ENCODE measurements around the gene COL6A3. TPM values are rescaled to one million over a fixed set of nuclear protein-coding genes. Genes with fewer than 3 reads are reported as not detected.

Gene COL6A3
- total RNA-seq, 3 donors from 2014 or later = 116 to 907 (median 320) TPM

DNA sequence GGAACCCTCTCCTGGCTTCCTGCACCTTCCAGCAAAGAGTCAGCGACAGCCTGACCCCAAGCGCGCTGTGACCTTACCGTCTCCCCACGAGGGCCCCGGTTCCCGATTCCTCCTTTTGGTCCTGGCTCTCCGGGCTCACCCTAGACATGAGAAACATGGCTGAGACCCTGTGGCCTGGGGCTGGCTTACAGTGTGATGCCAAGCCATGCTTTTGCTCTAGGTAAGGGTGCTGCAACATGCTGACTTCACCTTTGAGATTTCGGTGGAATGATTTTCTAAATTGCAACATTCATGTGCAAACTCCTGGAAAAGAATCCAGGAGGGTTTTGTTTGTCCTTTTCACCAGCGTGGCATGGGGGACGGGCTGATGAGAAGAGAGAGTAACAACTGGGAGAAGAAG, 63.9 kb downstream of the COL6A3 start:
- peak in 1 of 3 donors; percentile 37 for TF ChIP-seq POLR2AphosphoS5 (IDR thresholded peaks at IDR 0.05)
- TF ChIP-seq POLR2A (IDR thresholded peaks at IDR 0.05) = no peak
- H3K36me3 ChIP-seq = no peaks in the 10 kb centered on the region
- H3K27me3 ChIP-seq = no peaks in the 10 kb centered on the region
- H3K9me3 ChIP-seq = no peaks in the 10 kb centered on the region
- no peak overlapping the region for H3K4me3 ChIP-seq
- intact Hi-C loops (cut with DNase I; ENCODE audit: low total_unique reads) = no loop called here
- no peak for DNase-seq (ENCODE audit: low spot score in 2 of 2)
- peak overlapping the region in 1 of 2 donors; percentile 78 for H3K27ac ChIP-seq
- H3K4me1 ChIP-seq = peaks cover 0 to 3% of the 10 kb centered on the region in 2 donors

GRCh38 chr2:237348281-237348865, 65.6 kb downstream of the COL6A3 start:
- intact Hi-C loops (cut with DNase I; ENCODE audit: low total_unique reads) = no loop called here
- H3K4me3 ChIP-seq = no peak overlapping the region
- no peaks in the 10 kb centered on the region for H3K36me3 ChIP-seq
- no peaks in the 10 kb centered on the region for H3K9me3 ChIP-seq
- TF ChIP-seq, protein P1, sequence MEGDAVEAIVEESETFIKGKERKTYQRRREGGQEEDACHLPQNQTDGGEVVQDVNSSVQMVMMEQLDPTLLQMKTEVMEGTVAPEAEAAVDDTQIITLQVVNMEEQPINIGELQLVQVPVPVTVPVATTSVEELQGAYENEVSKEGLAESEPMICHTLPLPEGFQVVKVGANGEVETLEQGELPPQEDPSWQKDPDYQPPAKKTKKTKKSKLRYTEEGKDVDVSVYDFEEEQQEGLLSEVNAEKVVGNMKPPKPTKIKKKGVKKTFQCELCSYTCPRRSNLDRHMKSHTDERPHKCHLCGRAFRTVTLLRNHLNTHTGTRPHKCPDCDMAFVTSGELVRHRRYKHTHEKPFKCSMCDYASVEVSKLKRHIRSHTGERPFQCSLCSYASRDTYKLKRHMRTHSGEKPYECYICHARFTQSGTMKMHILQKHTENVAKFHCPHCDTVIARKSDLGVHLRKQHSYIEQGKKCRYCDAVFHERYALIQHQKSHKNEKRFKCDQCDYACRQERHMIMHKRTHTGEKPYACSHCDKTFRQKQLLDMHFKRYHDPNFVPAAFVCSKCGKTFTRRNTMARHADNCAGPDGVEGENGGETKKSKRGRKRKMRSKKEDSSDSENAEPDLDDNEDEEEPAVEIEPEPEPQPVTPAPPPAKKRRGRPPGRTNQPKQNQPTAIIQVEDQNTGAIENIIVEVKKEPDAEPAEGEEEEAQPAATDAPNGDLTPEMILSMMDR (IDR thresholded peaks at IDR 0.05) = no peak
- TF ChIP-seq POLR2AphosphoS5 (IDR thresholded peaks at IDR 0.05) (peak in 1 of 3 donors; percentile 18), POLR2A (IDR thresholded peaks at IDR 0.05) (no peak)
- DNase-seq (ENCODE audit: low spot score in 2 of 2) = no peak
- H3K27me3 ChIP-seq = no peaks in the 10 kb centered on the region
- peak overlapping the region in 1 of 2 donors; percentile 27 for H3K27ac ChIP-seq
- H3K4me1 ChIP-seq = no peaks in the 10 kb centered on the region

GRCh38 chr2:237345891-237346640, 67.9 kb downstream of the COL6A3 start:
- H3K36me3 ChIP-seq = no peaks in the 10 kb centered on the region
- H3K4me3 ChIP-seq = no peak overlapping the region
- H3K27ac ChIP-seq = peak overlapping the region in 1 of 2 donors; percentile 58
- no peak for DNase-seq (ENCODE audit: low spot score in 2 of 2)
- no peaks in the 10 kb centered on the region for H3K9me3 ChIP-seq
- H3K4me1 ChIP-seq = no peaks in the 10 kb centered on the region
- no peaks in the 10 kb centered on the region for H3K27me3 ChIP-seq
- TF ChIP-seq POLR2AphosphoS5 (IDR thresholded peaks at IDR 0.05) (no peak), POLR2A (IDR thresholded peaks at IDR 0.05) (no peak)
- TF ChIP-seq, protein P1 (IDR thresholded peaks at IDR 0.05) = no peak
- intact Hi-C loops (cut with DNase I; ENCODE audit: low total_unique reads) = no loop called here

DNA sequence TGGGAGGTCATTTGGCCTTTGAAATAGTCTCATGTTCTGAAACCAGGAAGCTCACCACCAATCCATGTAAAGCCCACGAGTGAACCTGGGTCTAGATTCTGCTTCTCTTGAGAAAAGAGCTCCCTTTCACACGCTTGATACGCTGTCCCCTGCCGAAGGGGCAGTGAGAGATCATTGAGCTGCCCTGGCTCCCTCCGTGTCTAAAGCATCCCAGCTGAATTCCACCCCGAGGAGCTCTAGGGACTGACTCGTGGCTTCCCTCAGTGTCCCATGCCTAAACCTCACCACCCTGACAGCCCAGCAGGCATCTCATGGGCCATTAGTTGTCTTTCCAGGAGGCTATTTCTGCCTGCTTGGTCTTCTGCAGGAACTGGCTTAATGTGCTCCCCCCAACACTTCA, 68.6 kb downstream of the COL6A3 start:
- no peak for DNase-seq (ENCODE audit: low spot score in 2 of 2)
- Histone ChIP-seq H3K4me3 (no peak overlapping the region), H3K36me3 (no peaks in the 10 kb centered on the region), H3K27me3 (no peaks in the 10 kb centered on the region), H3K27ac (peak overlapping the region in 1 of 2 donors; percentile 51), H3K9me3 (no peaks in the 10 kb centered on the region), H3K4me1 (no peaks in the 10 kb centered on the region)
- intact Hi-C loops (cut with DNase I; ENCODE audit: low total_unique reads) = no loop called here
- TF ChIP-seq POLR2A (IDR thresholded peaks at IDR 0.05) = no peak
- TF ChIP-seq, protein P1 (IDR thresholded peaks at IDR 0.05) = no peak
- no peak for TF ChIP-seq POLR2AphosphoS5 (IDR thresholded peaks at IDR 0.05)

DNA sequence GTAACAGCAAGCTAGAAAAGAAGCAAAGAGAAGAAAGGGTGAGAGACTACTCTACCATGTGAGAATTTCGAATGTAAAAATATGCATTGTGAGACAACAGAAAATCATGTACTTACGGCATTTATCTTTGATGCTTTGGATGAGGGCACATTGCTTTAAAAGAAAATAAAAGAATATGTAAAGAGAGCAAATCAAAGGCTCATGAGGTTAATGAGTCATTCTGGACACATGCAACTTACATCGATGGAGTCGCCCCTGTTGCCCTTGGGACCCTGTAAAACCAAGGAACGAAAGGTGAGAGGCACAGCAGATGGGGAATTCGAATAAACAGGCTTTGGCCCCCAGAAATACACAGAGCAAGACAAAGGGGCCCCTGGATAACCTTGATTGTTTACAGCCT, 69.0 kb downstream of the COL6A3 start:
- intact Hi-C loops (cut with DNase I; ENCODE audit: low total_unique reads) = no loop called here
- H3K4me1 ChIP-seq = no peaks in the 10 kb centered on the region
- peak overlapping the region in 1 of 2 donors; percentile 69 for H3K27ac ChIP-seq
- H3K9me3 ChIP-seq = no peaks in the 10 kb centered on the region
- TF ChIP-seq POLR2A (IDR thresholded peaks at IDR 0.05) (no peak), POLR2AphosphoS5 (IDR thresholded peaks at IDR 0.05) (no peak)
- TF ChIP-seq, protein P1 (IDR thresholded peaks at IDR 0.05) = no peak
- H3K4me3 ChIP-seq = no peak overlapping the region
- H3K36me3 ChIP-seq = no peaks in the 10 kb centered on the region
- no peak for DNase-seq (ENCODE audit: low spot score in 2 of 2)
- H3K27me3 ChIP-seq = no peaks in the 10 kb centered on the region
